HUES48 (cell line): ENCODE results near the gene BHLHE23.
A peak's percentile ranks its signal among the peaks of the same experiment; 100 is the strongest.
"Not testable (repeated sequence)": the region's sequence is repeated elsewhere in the genome, so short reads cannot be mapped to it uniquely, and the experiment has no call there.

Experiments used
- H3K27ac ChIP-seq: one replicate; pipeline ENCODE4 v1.7.0; 2013; ENCODE audit warnings: low read depth, low read length, inconsistent platforms
- H3K27me3 ChIP-seq: 2 replicates; pipeline ENCODE4 v1.6.1; 2013; ENCODE audit warnings: mild to moderate bottlenecking, low read length; ENCODE audit not compliant: control insufficient read depth, insufficient read depth
- H3K36me3 ChIP-seq: 2 replicates; pipeline ENCODE4 v1.6.1; 2013; ENCODE audit warnings: low read length; ENCODE audit not compliant: control insufficient read depth, insufficient read depth
- H3K4me1 ChIP-seq: 2 replicates; pipeline ENCODE4 v1.6.1; 2013; ENCODE audit warnings: mild to moderate bottlenecking, low read length; ENCODE audit not compliant: control insufficient read depth, insufficient read depth
- H3K4me3 ChIP-seq: 2 replicates; pipeline ENCODE4 v1.5.1; 2013; ENCODE audit warnings: mild to moderate bottlenecking, low read depth, low read length
- H3K9ac ChIP-seq: 2 replicates; pipeline ENCODE4 v1.6.1; 2013; ENCODE audit warnings: mild to moderate bottlenecking, low read depth, low read length, moderate library complexity
- H3K9me3 ChIP-seq: 2 replicates; pipeline ENCODE4 v1.6.1; 2013; ENCODE audit warnings: low read length; ENCODE audit not compliant: control insufficient read depth, insufficient read depth

BHLHE23 gene

GRCh38 chr20:63042448-63043071, 35.8 kb upstream of the BHLHE23 start:
- Histone ChIP-seq H3K9me3 (no peaks in the 10 kb centered on the region), H3K36me3 (no peaks in the 10 kb centered on the region), H3K27me3 (no peaks in the 10 kb centered on the region), H3K27ac (no peak overlapping the region), H3K4me1 (0 out of 2 replicates have a peak, but pooled peaks cover 3% of the 10 kb centered on the region), H3K4me3 (no peak overlapping the region), H3K9ac (no peak overlapping the region)

GRCh38 chr20:63041776-63042175, 35.0 kb upstream of the BHLHE23 start:
- no peak overlapping the region for H3K27ac ChIP-seq
- no peaks in the 10 kb centered on the region for H3K27me3 ChIP-seq

GRCh38 chr20:63037669-63038268, 31.0 kb upstream of the BHLHE23 start:
- no peak overlapping the region for H3K9ac ChIP-seq
- no peaks in the 10 kb centered on the region for H3K36me3 ChIP-seq
- H3K27me3 ChIP-seq: peaks cover 7% of the 10 kb centered on the region; the same call in 1 of the 2 replicates
- H3K4me1 ChIP-seq: peaks cover 25% of the 10 kb centered on the region
- H3K4me3 ChIP-seq: no peak overlapping the region
- no peak overlapping the region for H3K27ac ChIP-seq
- H3K9me3 ChIP-seq: no peaks in the 10 kb centered on the region

More at GRCh38 chr20:63041776-63042175, 35.0 kb upstream of the BHLHE23 start:
- no peak overlapping the region for H3K4me3 ChIP-seq
- H3K9ac ChIP-seq: no peak overlapping the region
- peaks cover 4% of the 10 kb centered on the region; the same call in 1 of the 2 replicates for H3K4me1 ChIP-seq
- H3K36me3 ChIP-seq: no peaks in the 10 kb centered on the region
- no peaks in the 10 kb centered on the region for H3K9me3 ChIP-seq

GRCh38 chr20:63036291-63036690, 29.5 kb upstream of the BHLHE23 start:
- peaks cover 17% of the 10 kb centered on the region for H3K27me3 ChIP-seq
- H3K9ac ChIP-seq: no peak overlapping the region
- H3K4me3 ChIP-seq: no peak overlapping the region
- no peak overlapping the region for H3K27ac ChIP-seq
- peaks cover 33% of the 10 kb centered on the region for H3K4me1 ChIP-seq
- no peaks in the 10 kb centered on the region for H3K36me3 ChIP-seq
- no peaks in the 10 kb centered on the region for H3K9me3 ChIP-seq

- H3K27me3 ChIP-seq: peaks cover 17% of the 10 kb centered on the region
- H3K36me3 ChIP-seq: no peaks in the 10 kb centered on the region
- H3K9me3 ChIP-seq: no peaks in the 10 kb centered on the region
- peaks cover 33% of the 10 kb centered on the region for H3K4me1 ChIP-seq
- no peak overlapping the region for H3K4me3 ChIP-seq
- no peak overlapping the region for H3K9ac ChIP-seq
- H3K27ac ChIP-seq: no peak overlapping the region
Observed at GRCh38 chr20:63035603-63036185, 28.9 kb upstream of the BHLHE23 start.

- Histone ChIP-seq H3K27me3 (peaks cover 17% of the 10 kb centered on the region), H3K4me1 (peaks cover 36% of the 10 kb centered on the region)
- not testable (repeated sequence) for H3K36me3 ChIP-seq, H3K4me3 ChIP-seq, H3K9ac ChIP-seq, H3K9me3 ChIP-seq, H3K27ac ChIP-seq
Observed at GRCh38 chr20:63034710-63035602, 28.2 kb upstream of the BHLHE23 start.

GRCh38 chr20:63033794-63034709, 27.3 kb upstream of the BHLHE23 start:
- no peaks in the 10 kb centered on the region for H3K9me3 ChIP-seq
- H3K4me3 ChIP-seq: no peak overlapping the region
- H3K4me1 ChIP-seq: peaks cover 42% of the 10 kb centered on the region
- no peak overlapping the region for H3K9ac ChIP-seq
- peak overlapping the region; percentile 59 for H3K27ac ChIP-seq
- H3K27me3 ChIP-seq: peaks cover 19% of the 10 kb centered on the region
- H3K36me3 ChIP-seq: no peaks in the 10 kb centered on the region

GRCh38 chr20:63032861-63033793, 26.4 kb upstream of the BHLHE23 start:
- Histone ChIP-seq H3K9me3 (no peaks in the 10 kb centered on the region), H3K4me3 (peak overlapping the region; percentile 18; the same call in 1 of the 2 replicates), H3K36me3 (no peaks in the 10 kb centered on the region), H3K27me3 (peaks cover 19% of the 10 kb centered on the region), H3K4me1 (peaks cover 47% of the 10 kb centered on the region), H3K27ac (peak overlapping the region; percentile 59), H3K9ac (no peak overlapping the region)

- peaks cover 22% of the 10 kb centered on the region for H3K27me3 ChIP-seq
Observed at GRCh38 chr20:63032026-63032800, 25.4 kb upstream of the BHLHE23 start.

More at GRCh38 chr20:63032026-63032800, 25.4 kb upstream of the BHLHE23 start:
- Histone ChIP-seq H3K9ac (no peak overlapping the region), H3K4me1 (peaks cover 49% of the 10 kb centered on the region), H3K4me3 (no peak overlapping the region), H3K36me3 (no peaks in the 10 kb centered on the region), H3K9me3 (no peaks in the 10 kb centered on the region), H3K27ac (no peak overlapping the region)
